ENCODE data around the gene LAMA1. TPM values are rescaled to one million over a fixed set of nuclear protein-coding genes. Genes with fewer than 3 reads are reported as not detected.

LAMA1 gene
- total RNA-seq, 1 experiment from 2014 or later: not detected

- Histone ChIP-seq H3K4me3 (ENCODE audit: low read depth, low read length, poor library complexity, severe bottlenecking) (no peak overlapping the region), H3K36me3 (ENCODE audit: insufficient read depth, low read length, poor library complexity, severe bottlenecking) (no peaks in the 10 kb centered on the region), H3K27me3 (replicated peaks; ENCODE audit: insufficient read depth, low read depth, low read length, poor library complexity) (no peaks in the 10 kb centered on the region), H3K9me3 (ENCODE audit: low read depth, low read length, poor library complexity, severe bottlenecking) (no peaks in the 10 kb centered on the region), H3K4me1 (ENCODE audit: insufficient read depth, low read length, poor library complexity, severe bottlenecking) (no peaks in the 10 kb centered on the region), H3K27ac (ENCODE audit: low read depth, low read length, poor library complexity, severe bottlenecking) (no peak overlapping the region)
- intact Hi-C loops (cut with micrococcal nuclease; ENCODE audit: unreplicated experiment): no loop called here
- peak; percentile 58 for DNase-seq (ENCODE audit: low spot score)
- TF ChIP-seq EZH2 (IDR thresholded peaks at IDR 0.05; ENCODE audit: borderline replicate concordance, low read depth, low read length, poor library complexity, severe bottlenecking) (no peak), CTCF (conservative IDR thresholded peaks at IDR 0.05; ENCODE audit: low read depth, low read length) (peak; percentile 64)
- no TSS peak for BruUV-seq (replicated peaks)
- POLR2A ChIA-PET (ENCODE audit: low non-redundant PET): no interaction called here
- CTCF ChIA-PET: interaction anchor here (0.7 kb wide), 1 partner anchor 1441 kb away, joined by 3 read pairs; no protein-coding TSS in a partner anchor
These were observed 197.3 kb downstream of the LAMA1 start for GRCh38 chr18:6920099-6920955.

DNA sequence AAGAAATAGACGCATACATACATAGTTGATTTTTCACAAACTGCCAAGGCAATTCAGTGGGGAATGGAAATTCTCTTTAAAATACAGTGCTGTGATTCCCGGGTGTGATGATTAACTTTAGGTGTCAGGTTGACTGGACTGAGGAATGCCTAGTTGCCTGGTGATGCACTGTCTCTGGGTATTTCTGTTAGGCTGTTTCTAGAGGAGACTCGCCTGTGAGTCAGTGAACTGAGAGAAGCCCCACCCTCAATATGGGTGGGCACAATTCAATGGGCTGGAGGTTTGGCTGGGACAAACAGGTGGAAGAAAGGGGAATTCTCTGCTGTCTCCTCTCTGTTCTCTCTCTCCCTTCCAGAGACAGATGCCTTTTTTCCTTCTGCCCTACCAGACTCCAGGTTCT is 200.5 kb downstream of the LAMA1 start:
- no TSS peak for BruUV-seq (replicated peaks)
- no peak for TF ChIP-seq CTCF (conservative IDR thresholded peaks at IDR 0.05; ENCODE audit: low read depth, low read length)
- no peak for TF ChIP-seq EZH2 (IDR thresholded peaks at IDR 0.05; ENCODE audit: borderline replicate concordance, low read depth, low read length, poor library complexity, severe bottlenecking)
- CTCF ChIA-PET: no interaction called here

DNA sequence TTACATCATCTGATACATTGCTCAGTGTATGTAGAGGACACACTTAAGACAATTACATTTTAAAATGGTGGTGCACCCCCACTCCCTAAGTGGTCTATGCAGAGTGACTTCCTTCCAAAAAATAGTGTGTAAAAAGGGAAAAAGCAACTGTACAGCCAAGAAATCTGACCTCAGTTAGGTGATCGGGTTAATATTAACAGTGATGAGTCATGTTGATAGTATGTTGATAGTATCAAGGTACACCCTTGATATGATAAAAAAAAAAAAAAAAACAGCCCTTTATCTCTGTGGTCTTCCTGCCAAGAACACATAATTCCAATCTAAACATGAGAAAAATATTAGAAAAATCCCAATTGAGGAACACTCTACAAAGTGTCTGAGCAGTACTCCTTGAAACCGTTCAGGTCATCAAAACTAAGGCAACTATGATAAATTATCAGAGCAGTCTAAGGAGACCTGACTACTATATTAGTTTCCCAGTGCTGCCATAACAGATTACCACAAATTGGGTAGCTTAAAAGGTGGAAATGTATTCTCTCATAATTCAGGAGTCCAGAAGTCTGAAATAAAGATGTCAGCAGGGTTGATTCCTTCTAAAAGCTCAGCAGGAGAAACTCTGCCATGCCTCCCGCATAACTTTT is 216.2 kb downstream of the LAMA1 start:
- Histone ChIP-seq H3K4me1 (ENCODE audit: insufficient read depth, low read length, poor library complexity, severe bottlenecking) (no peaks in the 10 kb centered on the region), H3K9me3 (ENCODE audit: low read depth, low read length, poor library complexity, severe bottlenecking) (peaks cover 10% of the 10 kb centered on the region), H3K36me3 (ENCODE audit: insufficient read depth, low read length, poor library complexity, severe bottlenecking) (no peaks in the 10 kb centered on the region), H3K4me3 (ENCODE audit: low read depth, low read length, poor library complexity, severe bottlenecking) (no peak overlapping the region), H3K27ac (ENCODE audit: low read depth, low read length, poor library complexity, severe bottlenecking) (no peak overlapping the region), H3K27me3 (replicated peaks; ENCODE audit: insufficient read depth, low read depth, low read length, poor library complexity) (no peaks in the 10 kb centered on the region)
- DNase-seq (ENCODE audit: low spot score): no peak
- POLR2A ChIA-PET (ENCODE audit: low non-redundant PET): no interaction called here
- BruUV-seq (replicated peaks): no TSS peak
- CTCF ChIA-PET: no interaction called here
- TF ChIP-seq EZH2 (IDR thresholded peaks at IDR 0.05; ENCODE audit: borderline replicate concordance, low read depth, low read length, poor library complexity, severe bottlenecking): no peak
- TF ChIP-seq CTCF (conservative IDR thresholded peaks at IDR 0.05; ENCODE audit: low read depth, low read length): no peak
- intact Hi-C loops (cut with micrococcal nuclease; ENCODE audit: unreplicated experiment): no loop called here

More for the DNA sequence above, 200.5 kb downstream of the LAMA1 start:
- intact Hi-C loops (cut with micrococcal nuclease; ENCODE audit: unreplicated experiment): no loop called here
- Histone ChIP-seq H3K9me3 (ENCODE audit: low read depth, low read length, poor library complexity, severe bottlenecking) (no peaks in the 10 kb centered on the region), H3K4me1 (ENCODE audit: insufficient read depth, low read length, poor library complexity, severe bottlenecking) (no peaks in the 10 kb centered on the region), H3K27me3 (replicated peaks; ENCODE audit: insufficient read depth, low read depth, low read length, poor library complexity) (no peaks in the 10 kb centered on the region), H3K36me3 (ENCODE audit: insufficient read depth, low read length, poor library complexity, severe bottlenecking) (no peaks in the 10 kb centered on the region), H3K4me3 (ENCODE audit: low read depth, low read length, poor library complexity, severe bottlenecking) (no peak overlapping the region), H3K27ac (ENCODE audit: low read depth, low read length, poor library complexity, severe bottlenecking) (no peak overlapping the region)
- POLR2A ChIA-PET (ENCODE audit: low non-redundant PET): no interaction called here
- DNase-seq (ENCODE audit: low spot score): no peak
